DMS 273 treated with DMSO at 0.1 percent for 48 hours (cell line): Measurements from ENCODE around the gene CRIP1.

ENCODE experiments used
- DNase-seq: peaks from one replicate; lab custom pipeline; 2025; lab: John Stamatoyannopoulos, UW

CRIP1 gene

GRCh38 chr14:105486163-105486973 is at the start of gene CRIP1:
CRIP1 (plus strand) TSS chr14:105486886; CDS start chr14:105487260, 374 bp downstream.
- DNase-seq, result no peak

GRCh38 chr14:105436891-105437722 is 49.6 kb upstream of the CRIP1 start:
- DNase-seq, result no peak

GRCh38 chr14:105437723-105438500 is 48.8 kb upstream of the CRIP1 start:
- no peak for DNase-seq

- no peak for DNase-seq
These were observed 47.5 kb upstream of the CRIP1 start for GRCh38 chr14:105439179-105439578.

GRCh38 chr14:105439710-105440553 is 46.8 kb upstream of the CRIP1 start:
- DNase-seq, result peak; percentile 86

- no peak for DNase-seq
These were observed 46.2 kb upstream of the CRIP1 start for GRCh38 chr14:105440554-105440900.

- DNase-seq, result no peak
These were observed 45.7 kb upstream of the CRIP1 start for GRCh38 chr14:105440992-105441391.

- DNase-seq, result no peak
These were observed 44.6 kb upstream of the CRIP1 start for GRCh38 chr14:105442125-105442524.

GRCh38 chr14:105442834-105443233 is 43.9 kb upstream of the CRIP1 start:
- no peak for DNase-seq

- DNase-seq, result no peak
These were observed 41.8 kb upstream of the CRIP1 start for GRCh38 chr14:105444859-105445258.

GRCh38 chr14:105445290-105445689 is 41.4 kb upstream of the CRIP1 start:
- no peak for DNase-seq

GRCh38 chr14:105445901-105446845 is 40.5 kb upstream of the CRIP1 start:
- no peak for DNase-seq

GRCh38 chr14:105446971-105447370 is 39.7 kb upstream of the CRIP1 start:
- DNase-seq, result no peak

- DNase-seq, result no peak
These were observed 38.7 kb upstream of the CRIP1 start for GRCh38 chr14:105447651-105448640.

GRCh38 chr14:105448706-105449111 is 38.0 kb upstream of the CRIP1 start:
- DNase-seq, result no peak

GRCh38 chr14:105449276-105450122 is 37.2 kb upstream of the CRIP1 start:
- no peak for DNase-seq

- DNase-seq, result no peak
These were observed 36.6 kb upstream of the CRIP1 start for GRCh38 chr14:105450123-105450505.
